Tibial artery (tissue), 4 donors: ENCODE results near the gene GNA12.
A peak's percentile ranks its signal among the peaks of the same experiment; 100 is the strongest.
"Not testable (repeated sequence)": the region's sequence is repeated elsewhere in the genome, so short reads cannot be mapped to it uniquely, and the experiment has no call there.

Experiments
- DNase-seq, 2 donors: peaks; one replicate each; pipeline ENCODE4 v3.0.0-alpha.2; 2019
- H3K27ac ChIP-seq, 2 donors: fragments of 200-600 bp; sonication (generic) in 1 of 2; 1 replicate in 1 of 2; 2 replicates in 1 of 2; pipeline ENCODE4 v1.5.1; 2018 to 2019; ENCODE audit warnings: mild to moderate bottlenecking in 1 of 2
- H3K27me3 ChIP-seq, 2 donors: fragments of 200-600 bp; sonication (generic) in 1 of 2; one replicate each; pipeline versions ENCODE4 v1.5.1 to v1.6.0; 2016 to 2019
- H3K36me3 ChIP-seq, 3 donors: fragments of 200-600 bp; sonication (generic) in 2 of 3; one replicate each; pipeline ENCODE4 v1.5.1; 2016 to 2019; ENCODE audit warnings: mild to moderate bottlenecking in 2 of 3
- H3K4me1 ChIP-seq, 4 donors: fragments of 200-600 bp; sonication (generic) in 2 of 4; 1 replicate in 3 of 4; 2 replicates in 1 of 4; pipeline ENCODE4 v1.5.1; 2016 to 2019
- H3K4me3 ChIP-seq, 2 donors: fragments of 200-600 bp; sonication (generic) in 1 of 2; 1 replicate in 1 of 2; 2 replicates in 1 of 2; pipeline ENCODE4 v1.5.1; 2018 to 2019; ENCODE audit warnings: mild to moderate bottlenecking in 2 of 2
- H3K9me3 ChIP-seq, 3 donors: fragments of 200-600 bp; sonication (generic) in 1 of 3; one replicate each; pipeline ENCODE4 v1.5.1; 2016 to 2019
- CTCF ChIP-seq, 2 experiments: fragments of 200-600 bp in 1 of 2; fragments of 450-650 bp in 1 of 2; IDR thresholded peaks; one replicate each; pipeline ENCODE4 v1.5.1; 2017 to 2019; ENCODE audit warnings: antibody characterized with exemption in 2 of 2, mild to moderate bottlenecking in 1 of 2, moderate library complexity in 1 of 2
- intact Hi-C: fragments of 100-400 bp; cut with DNase I; formaldehyde crosslinking; loops from one replicate; pipeline ENCODE4 v1.15.0; 2023; ENCODE audit warnings: low total_unique reads

The GNA12 gene

GRCh38 chr7:2701424-2701823, 142.7 kb downstream of the GNA12 start:
- intact Hi-C loops = no loop called here
- H3K27me3 ChIP-seq = no peaks in the 10 kb centered on the region
- TF ChIP-seq CTCF (IDR thresholded peaks at IDR 0.05) = no peak
- H3K36me3 ChIP-seq = no peaks in the 10 kb centered on the region
- DNase-seq = no peak
- H3K4me3 ChIP-seq = no peak overlapping the region
- H3K4me1 ChIP-seq = peaks cover 0 to 16% (median 9%) of the 10 kb centered on the region in 4 donors
- no peaks in the 10 kb centered on the region for H3K9me3 ChIP-seq
- peak overlapping the region; percentile 65 to 74 for H3K27ac ChIP-seq

GRCh38 chr7:2700141-2700850, 143.8 kb downstream of the GNA12 start:
- no peaks in the 10 kb centered on the region for H3K9me3 ChIP-seq

DNA sequence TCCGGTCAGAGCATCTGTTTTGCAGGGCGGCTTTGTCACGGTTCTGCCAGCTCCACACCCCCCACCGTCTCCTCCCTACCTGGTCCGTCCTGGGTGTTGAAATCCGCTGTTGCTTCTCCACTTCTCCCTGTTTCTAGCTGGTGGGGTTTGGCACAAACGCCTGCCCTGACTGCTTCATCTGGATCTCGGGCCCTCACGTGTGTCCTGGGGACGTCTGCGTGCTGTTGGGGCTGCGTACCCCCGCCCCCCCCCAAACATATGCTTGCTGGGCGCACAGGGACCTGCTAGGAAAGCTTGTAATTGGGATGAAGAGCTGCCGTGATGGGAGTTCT, 144.9 kb downstream of the GNA12 start:
- no peak for DNase-seq

More at GRCh38 chr7:2700141-2700850, 143.8 kb downstream of the GNA12 start:
- no peak for TF ChIP-seq CTCF (IDR thresholded peaks at IDR 0.05)
- H3K4me3 ChIP-seq = no peak overlapping the region
- H3K27ac ChIP-seq = no peak overlapping the region
- no peak for DNase-seq
- no peaks in the 10 kb centered on the region for H3K36me3 ChIP-seq
- no peaks in the 10 kb centered on the region for H3K27me3 ChIP-seq
- intact Hi-C loops = no loop called here
- H3K4me1 ChIP-seq = peaks cover 0 to 16% (median 9%) of the 10 kb centered on the region in 4 donors

DNA sequence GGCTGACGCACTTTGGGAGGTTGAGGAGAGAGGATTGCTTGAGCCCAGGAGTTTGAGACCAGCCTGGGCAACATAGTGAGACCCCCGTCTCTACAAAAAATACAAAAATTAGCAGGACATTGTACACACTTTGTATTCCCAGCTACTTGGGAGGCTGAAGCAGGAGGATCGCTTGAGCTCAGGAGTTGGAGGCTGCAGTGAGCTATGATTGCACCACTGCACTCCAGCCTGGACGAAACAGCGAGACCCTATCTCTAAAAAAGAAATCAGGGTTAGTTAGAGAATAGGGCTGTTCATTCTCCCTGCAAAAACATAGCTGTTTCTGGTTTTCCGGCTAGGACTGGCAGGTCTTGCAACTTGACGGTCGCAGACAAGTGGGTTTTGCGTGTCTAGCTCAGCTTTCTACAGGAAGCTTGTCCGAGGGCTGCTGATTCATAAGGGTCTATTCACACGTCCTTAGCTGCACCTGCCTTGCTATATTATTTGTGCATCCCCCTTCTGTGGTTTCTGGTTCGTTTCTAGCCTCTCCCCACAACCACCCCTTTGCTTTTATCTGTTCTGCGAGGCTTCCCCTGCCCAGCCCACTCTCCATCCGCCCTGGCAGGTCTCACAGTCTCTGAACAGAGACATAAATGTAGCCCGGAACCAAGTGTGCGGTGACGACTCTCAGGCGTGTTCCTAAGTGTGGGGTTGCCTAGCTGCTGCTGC, 145.4 kb downstream of the GNA12 start:
- Histone ChIP-seq H3K9me3 (no peaks in the 10 kb centered on the region), H3K36me3 (no peaks in the 10 kb centered on the region), H3K4me3 (no peak overlapping the region), H3K27me3 (no peaks in the 10 kb centered on the region), H3K27ac (no peak overlapping the region), H3K4me1 (peaks cover 0 to 16% (median 9%) of the 10 kb centered on the region in 4 donors)
- no peak for TF ChIP-seq CTCF (IDR thresholded peaks at IDR 0.05)
- DNase-seq = no peak
- intact Hi-C loops = no loop called here

More for the DNA sequence above, 144.9 kb downstream of the GNA12 start:
- no peaks in the 10 kb centered on the region for H3K36me3 ChIP-seq
- no peak overlapping the region for H3K4me3 ChIP-seq
- H3K4me1 ChIP-seq = peaks cover 0 to 16% (median 9%) of the 10 kb centered on the region in 4 donors
- H3K27ac ChIP-seq = no peak overlapping the region
- TF ChIP-seq CTCF (IDR thresholded peaks at IDR 0.05) = no peak
- H3K27me3 ChIP-seq = no peaks in the 10 kb centered on the region
- intact Hi-C loops = no loop called here
- H3K9me3 ChIP-seq = no peaks in the 10 kb centered on the region

DNA sequence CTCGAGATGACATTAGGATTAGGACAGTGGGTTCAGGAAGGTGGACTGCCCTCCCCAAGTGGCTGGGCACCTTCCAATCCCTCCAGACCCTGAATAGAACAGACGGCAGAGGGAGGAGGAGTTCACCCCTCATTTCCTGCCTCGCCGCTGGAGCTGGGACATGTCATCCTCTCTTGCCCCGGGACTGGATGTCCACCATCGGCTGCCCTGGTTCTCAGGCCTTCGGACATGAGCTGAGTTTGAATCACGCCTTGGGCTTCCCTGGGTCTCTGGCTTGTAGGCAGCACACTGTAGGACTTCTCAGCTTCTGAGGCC, 150.0 kb downstream of the GNA12 start:
- H3K27ac ChIP-seq, H3K9me3 ChIP-seq, H3K36me3 ChIP-seq, DNase-seq, H3K4me3 ChIP-seq, intact Hi-C loops, H3K27me3 ChIP-seq: not testable (repeated sequence)
- H3K4me1 ChIP-seq = peaks cover 0 to 12% (median 8%) of the 10 kb centered on the region in 4 donors

- H3K27me3 ChIP-seq, H3K27ac ChIP-seq, H3K4me3 ChIP-seq, intact Hi-C loops, DNase-seq, H3K36me3 ChIP-seq, H3K9me3 ChIP-seq: not testable (repeated sequence)
- peaks cover 0 to 17% (median 13%) of the 10 kb centered on the region in 4 donors for H3K4me1 ChIP-seq
Measured at GRCh38 chr7:2693420-2694121, 150.5 kb downstream of the GNA12 start.
